Measurements from ENCODE around the gene SMIM10L2A.

DNA sequence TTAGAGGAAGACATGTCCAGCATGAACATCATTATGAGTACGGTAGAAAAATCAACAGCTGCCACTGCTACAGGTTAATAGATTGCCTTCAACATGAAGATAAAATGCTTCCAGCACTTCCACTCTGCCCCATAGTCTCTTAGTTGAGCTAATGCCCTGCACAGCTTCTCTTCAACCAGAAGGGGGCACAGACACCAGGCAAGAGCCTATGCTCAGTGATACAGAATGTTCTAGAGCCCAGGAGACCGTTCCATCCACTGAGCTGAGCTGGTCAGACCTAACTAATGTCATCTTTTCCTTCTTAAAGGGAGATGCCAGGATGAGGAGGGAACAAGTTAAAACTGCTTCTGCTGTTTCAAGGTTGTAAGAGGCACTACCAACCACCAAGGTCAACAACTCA lies 42.2 kb downstream of the SMIM10L2A start:
- TF ChIP-seq, protein P1, sequence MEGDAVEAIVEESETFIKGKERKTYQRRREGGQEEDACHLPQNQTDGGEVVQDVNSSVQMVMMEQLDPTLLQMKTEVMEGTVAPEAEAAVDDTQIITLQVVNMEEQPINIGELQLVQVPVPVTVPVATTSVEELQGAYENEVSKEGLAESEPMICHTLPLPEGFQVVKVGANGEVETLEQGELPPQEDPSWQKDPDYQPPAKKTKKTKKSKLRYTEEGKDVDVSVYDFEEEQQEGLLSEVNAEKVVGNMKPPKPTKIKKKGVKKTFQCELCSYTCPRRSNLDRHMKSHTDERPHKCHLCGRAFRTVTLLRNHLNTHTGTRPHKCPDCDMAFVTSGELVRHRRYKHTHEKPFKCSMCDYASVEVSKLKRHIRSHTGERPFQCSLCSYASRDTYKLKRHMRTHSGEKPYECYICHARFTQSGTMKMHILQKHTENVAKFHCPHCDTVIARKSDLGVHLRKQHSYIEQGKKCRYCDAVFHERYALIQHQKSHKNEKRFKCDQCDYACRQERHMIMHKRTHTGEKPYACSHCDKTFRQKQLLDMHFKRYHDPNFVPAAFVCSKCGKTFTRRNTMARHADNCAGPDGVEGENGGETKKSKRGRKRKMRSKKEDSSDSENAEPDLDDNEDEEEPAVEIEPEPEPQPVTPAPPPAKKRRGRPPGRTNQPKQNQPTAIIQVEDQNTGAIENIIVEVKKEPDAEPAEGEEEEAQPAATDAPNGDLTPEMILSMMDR (conservative IDR thresholded peaks at IDR 0.05; ENCODE audit: low read depth, low read length) = peak; percentile 54
- no peak for TF ChIP-seq EZH2phosphoT487 (IDR thresholded peaks at IDR 0.05; ENCODE audit: borderline replicate concordance, low read length)
